Gastrocnemius medialis (tissue), 4 donors: ENCODE results near the gene UGT2B17.
"Not testable (repeated sequence)": the region's sequence is repeated elsewhere in the genome, so short reads cannot be mapped to it uniquely, and the experiment has no call there.

Experiments used
- POLR2A ChIP-seq, 2 donors: fragments of 450-650 bp; IDR thresholded peaks; one replicate each; pipeline ENCODE4 v1.6.1; 2017; ENCODE audit warnings: antibody characterized with exemption in 2 of 2, mild to moderate bottlenecking in 2 of 2, moderate library complexity in 2 of 2
- TF ChIP-seq, protein P1 (sequence below), 5 experiments: fragments of 450-650 bp in 3 of 5; fragments of 200-600 bp in 2 of 5; sonication (generic) in 2 of 5; IDR thresholded peaks in 4 of 5; conservative IDR thresholded peaks in 1 of 5; 1 replicate in 4 of 5; 2 replicates in 1 of 5; pipeline ENCODE4 v1.5.1; 2016 to 2019; ENCODE audit warnings: antibody characterized with exemption in 5 of 5, mild to moderate bottlenecking in 3 of 5, moderate library complexity in 3 of 5

DNA sequence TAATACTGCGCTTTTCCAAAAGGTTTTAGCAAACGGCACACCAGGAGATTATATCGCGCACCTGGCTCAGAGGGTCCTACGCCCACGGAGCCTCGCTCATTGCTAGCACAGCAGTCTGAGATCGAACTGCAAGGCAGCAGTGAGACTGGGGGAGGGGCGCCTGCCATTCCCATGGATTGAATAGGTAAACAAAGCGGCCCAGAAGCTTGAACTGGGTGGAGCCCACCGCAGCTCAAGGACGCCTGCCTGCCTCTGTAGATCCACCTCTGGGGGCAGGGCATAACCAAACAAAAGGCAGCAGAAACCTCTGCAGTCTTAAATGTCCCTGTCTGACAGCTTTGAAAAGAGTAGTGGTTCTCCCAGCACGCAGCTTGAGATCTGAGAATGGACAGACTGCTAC, 33.4 kb downstream of the UGT2B17 start:
- TF ChIP-seq POLR2A (IDR thresholded peaks at IDR 0.05) = not testable (repeated sequence)
- TF ChIP-seq, protein P1, sequence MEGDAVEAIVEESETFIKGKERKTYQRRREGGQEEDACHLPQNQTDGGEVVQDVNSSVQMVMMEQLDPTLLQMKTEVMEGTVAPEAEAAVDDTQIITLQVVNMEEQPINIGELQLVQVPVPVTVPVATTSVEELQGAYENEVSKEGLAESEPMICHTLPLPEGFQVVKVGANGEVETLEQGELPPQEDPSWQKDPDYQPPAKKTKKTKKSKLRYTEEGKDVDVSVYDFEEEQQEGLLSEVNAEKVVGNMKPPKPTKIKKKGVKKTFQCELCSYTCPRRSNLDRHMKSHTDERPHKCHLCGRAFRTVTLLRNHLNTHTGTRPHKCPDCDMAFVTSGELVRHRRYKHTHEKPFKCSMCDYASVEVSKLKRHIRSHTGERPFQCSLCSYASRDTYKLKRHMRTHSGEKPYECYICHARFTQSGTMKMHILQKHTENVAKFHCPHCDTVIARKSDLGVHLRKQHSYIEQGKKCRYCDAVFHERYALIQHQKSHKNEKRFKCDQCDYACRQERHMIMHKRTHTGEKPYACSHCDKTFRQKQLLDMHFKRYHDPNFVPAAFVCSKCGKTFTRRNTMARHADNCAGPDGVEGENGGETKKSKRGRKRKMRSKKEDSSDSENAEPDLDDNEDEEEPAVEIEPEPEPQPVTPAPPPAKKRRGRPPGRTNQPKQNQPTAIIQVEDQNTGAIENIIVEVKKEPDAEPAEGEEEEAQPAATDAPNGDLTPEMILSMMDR (IDR thresholded peaks at IDR 0.05 in 4 of 5, conservative IDR thresholded peaks at IDR 0.05 in 1 of 5) = not testable (repeated sequence)
